ENCODE measurements around the gene FKBP1C. TPM values are rescaled to one million over a fixed set of nuclear protein-coding genes. Genes with fewer than 3 reads are reported as not detected.

The FKBP1C gene
- polyA plus RNA-seq, 1 donor (not counting 4 experiments of a cell fraction or from before 2014, with no cell fraction given) = 4.6 TPM

DNA sequence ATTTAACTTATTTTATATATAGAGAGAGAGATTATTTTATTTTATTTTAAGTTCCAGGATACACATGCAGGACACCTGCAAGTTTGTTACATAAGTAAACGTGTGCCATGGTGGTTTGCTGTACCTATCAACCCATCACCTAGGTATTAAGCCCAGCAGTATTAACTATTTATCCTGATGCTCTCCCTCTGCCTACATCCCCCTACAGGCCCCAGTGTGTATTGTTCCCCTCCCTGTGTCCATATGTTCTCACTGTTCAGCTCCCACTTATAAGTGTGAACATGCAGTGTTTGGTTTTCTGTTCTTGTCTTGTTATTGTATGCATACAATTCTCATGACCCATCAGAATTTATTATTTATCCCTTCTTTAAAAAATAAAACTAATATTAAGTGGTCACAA is 34.6 kb downstream of the FKBP1C start:
- Histone ChIP-seq H3K4me3 (ENCODE audit: control insufficient read depth in 2 of 3, extremely low read depth in 1 of 3, insufficient read depth in 2 of 3, low read depth in 1 of 3, low read length in 3 of 3) (no peak overlapping the region), H3K27ac (ENCODE audit: control insufficient read depth, insufficient read depth, low read length) (no peak overlapping the region), H3K27me3 (ENCODE audit: control insufficient read depth, extremely low read depth, insufficient read depth, low read length) (no peaks in the 10 kb centered on the region), H4K20me1 (ENCODE audit: control insufficient read depth, extremely low read depth, insufficient read depth, low read length) (no peaks in the 10 kb centered on the region), H3K4me2 (ENCODE audit: control insufficient read depth, extremely low read depth, insufficient read depth, low read depth, low read length) (no peak overlapping the region), H3K4me1 (ENCODE audit: control insufficient read depth, extremely low read depth, insufficient read depth, low read length) (no peaks in the 10 kb centered on the region), H3K79me2 (ENCODE audit: control insufficient read depth, insufficient read depth, low read length) (no peaks in the 10 kb centered on the region), H3K9me1 (ENCODE audit: control insufficient read depth, extremely low read depth, insufficient read depth, low read length) (no peaks in the 10 kb centered on the region), H2AFZ (ENCODE audit: control insufficient read depth, low read length) (no peak overlapping the region), H3K9ac (ENCODE audit: control insufficient read depth, extremely low read depth, insufficient read depth, low read length) (no peak overlapping the region), H3K9me3 (ENCODE audit: control insufficient read depth, low read depth, low read length) (no peaks in the 10 kb centered on the region), H3K36me3 (ENCODE audit: control insufficient read depth in 2 of 2, extremely low read depth in 1 of 2, insufficient read depth in 2 of 2, low read length in 2 of 2) (no peaks in the 10 kb centered on the region)
- DNase-seq (ENCODE audit: low read depth, low spot score) (no peak), FAIRE-seq (no peak)
- dilution Hi-C loops (cut with MboI; ENCODE audit: extremely low pct_ligation_motif_present, low sequenced_read_pairs) = no loop called here
- TF ChIP-seq CTCF (optimal IDR thresholded peaks at IDR 0.05 in 1 of 3, IDR thresholded peaks at IDR 0.05 in 1 of 3, conservative IDR thresholded peaks at IDR 0.05 in 1 of 3; ENCODE audit: extremely low read depth in 1 of 3, insufficient read depth in 2 of 3, low read length in 3 of 3) = no peak
- TF ChIP-seq EZH2 (IDR thresholded peaks at IDR 0.05; ENCODE audit: low read length) = no peak

DNA sequence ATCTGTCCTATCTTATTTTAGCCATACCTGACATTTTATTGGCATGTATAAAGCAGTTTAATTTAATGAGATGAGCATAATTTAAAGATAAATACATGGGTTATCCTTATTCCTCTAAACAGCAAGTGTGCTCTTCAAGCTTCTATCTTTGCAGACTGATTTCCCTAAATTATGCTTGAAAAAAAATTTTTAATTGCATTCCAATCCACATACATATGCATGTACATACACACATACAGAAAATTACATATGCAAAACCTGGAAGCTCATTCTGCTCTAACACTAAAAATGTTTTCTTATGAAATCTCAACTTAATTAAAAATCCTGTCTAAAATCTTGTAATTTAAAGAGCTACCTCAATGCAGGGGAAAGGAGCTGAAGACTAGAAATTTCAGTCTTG is 35.3 kb downstream of the FKBP1C start:
- no peak for FAIRE-seq

More for the DNA sequence above, 35.3 kb downstream of the FKBP1C start:
- dilution Hi-C loops (cut with MboI; ENCODE audit: extremely low pct_ligation_motif_present, low sequenced_read_pairs) = no loop called here
- Histone ChIP-seq H3K9ac (ENCODE audit: control insufficient read depth, extremely low read depth, insufficient read depth, low read length) (no peak overlapping the region), H3K79me2 (ENCODE audit: control insufficient read depth, insufficient read depth, low read length) (no peaks in the 10 kb centered on the region), H3K4me3 (ENCODE audit: control insufficient read depth in 2 of 3, extremely low read depth in 1 of 3, insufficient read depth in 2 of 3, low read depth in 1 of 3, low read length in 3 of 3) (no peak overlapping the region), H3K4me2 (ENCODE audit: control insufficient read depth, extremely low read depth, insufficient read depth, low read depth, low read length) (no peak overlapping the region), H3K9me1 (ENCODE audit: control insufficient read depth, extremely low read depth, insufficient read depth, low read length) (no peaks in the 10 kb centered on the region), H3K27ac (ENCODE audit: control insufficient read depth, insufficient read depth, low read length) (no peak overlapping the region), H3K27me3 (ENCODE audit: control insufficient read depth, extremely low read depth, insufficient read depth, low read length) (no peaks in the 10 kb centered on the region), H3K9me3 (ENCODE audit: control insufficient read depth, low read depth, low read length) (no peaks in the 10 kb centered on the region), H4K20me1 (ENCODE audit: control insufficient read depth, extremely low read depth, insufficient read depth, low read length) (no peaks in the 10 kb centered on the region), H2AFZ (ENCODE audit: control insufficient read depth, low read length) (no peak overlapping the region), H3K4me1 (ENCODE audit: control insufficient read depth, extremely low read depth, insufficient read depth, low read length) (no peaks in the 10 kb centered on the region), H3K36me3 (ENCODE audit: control insufficient read depth in 2 of 2, extremely low read depth in 1 of 2, insufficient read depth in 2 of 2, low read length in 2 of 2) (no peaks in the 10 kb centered on the region)
- TF ChIP-seq CTCF (optimal IDR thresholded peaks at IDR 0.05 in 1 of 3, IDR thresholded peaks at IDR 0.05 in 1 of 3, conservative IDR thresholded peaks at IDR 0.05 in 1 of 3; ENCODE audit: extremely low read depth in 1 of 3, insufficient read depth in 2 of 3, low read length in 3 of 3) = no peak
- TF ChIP-seq EZH2 (IDR thresholded peaks at IDR 0.05; ENCODE audit: low read length) = no peak
- no peak for DNase-seq (ENCODE audit: low read depth, low spot score)

All from keratinocyte (primary cell).